ENCODE results near the gene OPCML.

- no peak for TF ChIP-seq CTCF (IDR thresholded peaks at IDR 0.05)
- no peak for TF ChIP-seq POLR2A (IDR thresholded peaks at IDR 0.05)
- TF ChIP-seq POLR2AphosphoS5 (IDR thresholded peaks at IDR 0.05) = no peak
Observed at GRCh38 chr11:133506023-133506422, 26.3 kb downstream of the OPCML start.

All from prostate gland (tissue), 2 donors.